NB4 (cell line): ENCODE measurements around the gene USP46.

Source experiments
- DNase-seq: peaks from one replicate; pipeline ENCODE4 v3.0.0; 2010; ENCODE audit warnings: low read depth
- H3K4me3 ChIP-seq: one replicate; pipeline ENCODE4 v1.5.1; 2011; ENCODE audit warnings: mild to moderate bottlenecking, low read depth, low read length, moderate library complexity
- MYC ChIP-seq: IDR thresholded peaks from 2 replicates; pipeline ENCODE4 v1.6.1; 2011; ENCODE audit warnings: low read depth, low read length
- POLR2A ChIP-seq: IDR thresholded peaks from 2 replicates; pipeline ENCODE4 v1.6.1; 2011; ENCODE audit warnings: mild to moderate bottlenecking; ENCODE audit not compliant: insufficient read length; ENCODE audit errors: extremely low read depth
- TF ChIP-seq, protein P1 (sequence below): IDR thresholded peaks from 2 replicates; pipeline ENCODE4 v1.6.1; 2011; ENCODE audit warnings: low read depth, low read length
- TF ChIP-seq, protein P2 (sequence below): IDR thresholded peaks from one replicate; pipeline ENCODE4 v1.5.1; 2012; ENCODE audit warnings: low read depth, low read length

USP46 gene

DNA sequence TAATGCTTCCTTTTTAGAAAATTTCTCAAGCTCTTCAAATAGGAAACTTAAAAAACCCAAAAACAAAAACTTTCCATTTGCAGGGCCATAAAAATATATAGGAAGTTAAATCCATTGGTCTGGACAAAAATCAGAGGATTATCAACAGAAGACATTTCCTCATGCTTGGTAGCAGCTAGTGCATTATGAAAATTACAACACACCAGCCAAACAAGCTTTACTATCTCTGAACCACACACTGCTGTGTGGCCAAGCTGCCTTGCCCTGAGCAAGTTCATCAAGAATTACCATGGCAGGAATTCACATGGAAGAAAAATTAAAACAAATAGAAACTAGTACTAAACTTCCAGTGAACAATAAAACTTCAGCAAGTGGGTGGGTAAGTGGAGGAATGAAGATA lies 3.6 kb downstream of the USP46 start:
- TF ChIP-seq, protein P1, sequence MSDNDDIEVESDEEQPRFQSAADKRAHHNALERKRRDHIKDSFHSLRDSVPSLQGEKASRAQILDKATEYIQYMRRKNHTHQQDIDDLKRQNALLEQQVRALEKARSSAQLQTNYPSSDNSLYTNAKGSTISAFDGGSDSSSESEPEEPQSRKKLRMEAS: no peak
- TF ChIP-seq MYC: no peak
- DNase-seq: peak; percentile 39
- H3K4me3 ChIP-seq: no peak overlapping the region

DNA sequence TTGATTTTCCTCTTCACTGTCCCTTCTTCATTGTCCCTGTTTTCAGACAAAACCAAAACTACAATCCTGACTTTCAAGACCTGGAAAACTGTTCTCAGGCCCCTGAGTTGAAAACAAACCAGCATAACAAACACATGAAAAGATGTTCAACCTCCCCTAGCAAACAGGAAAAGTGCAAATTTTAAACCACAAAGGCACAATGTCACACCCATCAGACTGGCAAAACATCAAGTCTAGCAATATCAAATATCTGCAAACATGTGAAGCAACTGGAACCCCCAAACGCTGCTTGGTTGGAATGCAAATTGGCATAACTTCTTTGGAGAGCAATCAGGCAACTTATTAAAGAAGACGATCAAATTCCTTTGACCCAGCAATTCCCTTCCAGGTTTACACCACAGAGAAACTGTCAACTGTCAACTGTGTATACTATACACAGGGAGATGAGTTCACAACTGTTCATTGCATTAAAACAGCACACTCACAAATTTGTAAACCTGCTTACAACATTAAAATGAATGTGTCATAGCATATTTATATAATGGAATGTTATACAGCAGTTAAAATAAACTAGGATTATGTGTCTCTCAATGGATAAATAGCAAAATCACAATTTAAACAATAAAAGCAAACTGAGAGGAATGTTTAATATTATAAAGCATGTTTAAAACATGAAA lies 7.0 kb downstream of the USP46 start:
- TF ChIP-seq, protein P1: no peak
- TF ChIP-seq, protein P2, sequence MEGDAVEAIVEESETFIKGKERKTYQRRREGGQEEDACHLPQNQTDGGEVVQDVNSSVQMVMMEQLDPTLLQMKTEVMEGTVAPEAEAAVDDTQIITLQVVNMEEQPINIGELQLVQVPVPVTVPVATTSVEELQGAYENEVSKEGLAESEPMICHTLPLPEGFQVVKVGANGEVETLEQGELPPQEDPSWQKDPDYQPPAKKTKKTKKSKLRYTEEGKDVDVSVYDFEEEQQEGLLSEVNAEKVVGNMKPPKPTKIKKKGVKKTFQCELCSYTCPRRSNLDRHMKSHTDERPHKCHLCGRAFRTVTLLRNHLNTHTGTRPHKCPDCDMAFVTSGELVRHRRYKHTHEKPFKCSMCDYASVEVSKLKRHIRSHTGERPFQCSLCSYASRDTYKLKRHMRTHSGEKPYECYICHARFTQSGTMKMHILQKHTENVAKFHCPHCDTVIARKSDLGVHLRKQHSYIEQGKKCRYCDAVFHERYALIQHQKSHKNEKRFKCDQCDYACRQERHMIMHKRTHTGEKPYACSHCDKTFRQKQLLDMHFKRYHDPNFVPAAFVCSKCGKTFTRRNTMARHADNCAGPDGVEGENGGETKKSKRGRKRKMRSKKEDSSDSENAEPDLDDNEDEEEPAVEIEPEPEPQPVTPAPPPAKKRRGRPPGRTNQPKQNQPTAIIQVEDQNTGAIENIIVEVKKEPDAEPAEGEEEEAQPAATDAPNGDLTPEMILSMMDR: no peak
- no peak for TF ChIP-seq POLR2A
- no peak for TF ChIP-seq MYC
- no peak for DNase-seq
- H3K4me3 ChIP-seq: no peak overlapping the region

DNA sequence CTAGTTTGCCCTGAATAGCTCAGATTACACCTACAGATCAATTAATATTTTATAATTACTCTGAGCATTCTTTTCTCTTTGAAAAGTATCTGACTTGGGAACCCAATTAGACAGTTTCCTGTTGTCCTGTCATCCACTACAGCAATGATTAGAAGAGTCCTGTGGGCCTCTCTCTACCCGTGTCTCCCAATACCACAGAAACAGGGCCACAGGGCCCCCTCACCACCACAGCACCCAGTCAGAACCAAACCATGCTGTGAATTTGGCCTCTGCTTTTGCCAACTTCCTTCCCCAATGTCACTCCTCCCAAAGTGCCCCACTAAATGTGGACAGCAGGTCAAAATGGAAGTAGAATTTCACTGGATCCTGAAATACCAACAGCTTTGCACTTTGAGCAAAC lies 10.3 kb downstream of the USP46 start:
- no peak overlapping the region for H3K4me3 ChIP-seq
- TF ChIP-seq MYC (no peak), POLR2A (no peak)
- TF ChIP-seq, protein P2: no peak
- TF ChIP-seq, protein P1: no peak
- DNase-seq: no peak

DNA sequence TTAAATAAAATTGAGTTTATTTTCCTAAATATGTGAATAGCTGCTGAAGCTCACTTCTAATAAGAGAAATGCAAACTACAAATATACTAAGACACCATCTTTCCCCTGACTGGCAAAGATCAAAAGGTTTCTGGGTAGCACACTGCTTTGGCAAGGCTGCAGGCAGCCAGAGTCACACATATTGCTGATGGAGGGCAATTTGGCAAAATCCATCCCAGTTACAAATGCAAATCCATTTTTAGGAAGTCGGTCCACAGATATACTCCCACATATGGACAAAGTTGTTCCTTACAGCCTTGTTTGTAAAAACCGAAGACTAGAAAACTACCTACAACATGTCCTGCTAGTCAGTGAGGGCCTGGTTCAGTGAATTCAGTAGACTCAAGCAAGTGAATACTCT lies 12.4 kb downstream of the USP46 start:
- DNase-seq: no peak
- TF ChIP-seq MYC: no peak
- TF ChIP-seq POLR2A: no peak
- TF ChIP-seq, protein P2: no peak
- TF ChIP-seq, protein P1: no peak
- no peak overlapping the region for H3K4me3 ChIP-seq

DNA sequence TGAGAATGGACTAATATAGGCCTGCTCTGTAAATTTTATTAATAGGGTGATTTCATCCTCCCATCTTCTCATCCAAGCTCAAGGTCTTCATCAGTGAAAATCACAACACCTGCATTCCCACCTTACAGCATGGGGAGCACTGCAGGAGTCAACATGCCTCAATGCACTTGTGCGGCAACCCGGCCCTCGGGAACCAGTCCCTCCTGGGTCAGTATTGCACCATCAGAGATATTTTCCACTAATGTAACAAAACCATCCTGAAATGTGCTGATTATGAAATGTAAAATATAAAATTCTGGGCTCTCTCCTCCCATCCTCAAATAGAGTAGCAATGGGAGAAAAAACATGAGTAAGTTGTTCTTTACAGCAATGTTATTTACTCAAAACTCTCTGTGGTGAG lies 13.0 kb downstream of the USP46 start:
- TF ChIP-seq POLR2A (no peak), MYC (no peak)
- TF ChIP-seq, protein P1: no peak
- TF ChIP-seq, protein P2: no peak
- H3K4me3 ChIP-seq: no peak overlapping the region
- DNase-seq: no peak

DNA sequence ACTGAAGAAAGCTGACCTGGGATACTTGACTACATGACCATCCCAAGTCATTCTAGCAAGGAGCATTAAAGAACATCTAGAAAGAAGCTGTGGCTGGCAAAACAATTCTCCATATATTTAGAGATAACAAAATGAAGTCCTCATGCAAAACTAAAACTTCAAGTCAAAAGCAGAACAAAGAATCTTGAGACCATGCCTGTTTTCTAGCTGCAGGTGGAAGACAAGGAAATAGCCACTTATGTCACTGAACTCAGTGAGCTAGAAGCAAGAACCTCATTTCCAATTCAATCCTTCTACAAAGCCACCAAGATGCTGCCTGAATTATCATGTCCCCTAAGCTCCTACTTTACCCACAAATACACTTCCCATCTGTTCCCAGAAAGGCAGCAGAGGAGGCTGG lies 13.8 kb downstream of the USP46 start:
- no peak overlapping the region for H3K4me3 ChIP-seq
- TF ChIP-seq MYC (no peak), POLR2A (no peak)
- TF ChIP-seq, protein P2: no peak
- TF ChIP-seq, protein P1: no peak
- DNase-seq: no peak
